Measurements from ENCODE around the gene DCUN1D1.
"Not testable (repeated sequence)": the region's sequence is repeated elsewhere in the genome, so short reads cannot be mapped to it uniquely, and the experiment has no call there.

DCUN1D1 gene

GRCh38 chr3:182980204-182981037 lies at the start of gene DCUN1D1:
Gene DCUN1D1 (minus strand): TSS chr3:182980538. CDS start chr3:182980489, 49 bp downstream.
- peak; percentile 90 to 91 for DNase-seq

GRCh38 chr3:183028416-183028815 lies 48.1 kb upstream of the DCUN1D1 start:
- DNase-seq = no peak

GRCh38 chr3:183027276-183027675 lies 46.9 kb upstream of the DCUN1D1 start:
- DNase-seq = no peak

GRCh38 chr3:183022936-183023516 lies 42.7 kb upstream of the DCUN1D1 start:
- DNase-seq = no peak

- DNase-seq = no peak
Measured at GRCh38 chr3:183018421-183019192, 38.3 kb upstream of the DCUN1D1 start.

GRCh38 chr3:183015185-183015584 lies 34.8 kb upstream of the DCUN1D1 start:
- DNase-seq = no peak

GRCh38 chr3:183013856-183014255 lies 33.5 kb upstream of the DCUN1D1 start:
- no peak for DNase-seq

- no peak for DNase-seq
Measured at GRCh38 chr3:183013074-183013473, 32.7 kb upstream of the DCUN1D1 start.

GRCh38 chr3:183008800-183009199 lies 28.5 kb upstream of the DCUN1D1 start:
- no peak for DNase-seq

GRCh38 chr3:183008303-183008702 lies 28.0 kb upstream of the DCUN1D1 start:
- no peak for DNase-seq

- DNase-seq = no peak
Measured at GRCh38 chr3:183006396-183007002, 26.2 kb upstream of the DCUN1D1 start.

GRCh38 chr3:182999767-183000166 lies 19.4 kb upstream of the DCUN1D1 start:
- no peak for DNase-seq

- DNase-seq = not testable (repeated sequence)
Measured at GRCh38 chr3:182993486-182994201, 13.3 kb upstream of the DCUN1D1 start.

GRCh38 chr3:182989566-182989965 lies 9.2 kb upstream of the DCUN1D1 start:
- no peak for DNase-seq

- no peak for DNase-seq
Measured at GRCh38 chr3:182986021-182986420, 5.7 kb upstream of the DCUN1D1 start.

GRCh38 chr3:182983876-182984275 lies 3.5 kb upstream of the DCUN1D1 start:
- no peak for DNase-seq

- DNase-seq = no peak
Measured at GRCh38 chr3:182981038-182981380, 671 bp upstream of the DCUN1D1 start.

GRCh38 chr3:182979674-182980191 lies 605 bp downstream of the DCUN1D1 start:
- DNase-seq = peak; percentile 13 to 28

- no peak for DNase-seq
Measured at GRCh38 chr3:182979103-182979673, 1.1 kb downstream of the DCUN1D1 start.

- DNase-seq = no peak
Measured at GRCh38 chr3:182978387-182978786, 2.0 kb downstream of the DCUN1D1 start.

- DNase-seq = no peak
Measured at GRCh38 chr3:182973047-182973446, 7.3 kb downstream of the DCUN1D1 start.

- no peak for DNase-seq
Measured at GRCh38 chr3:182972387-182972786, 8.0 kb downstream of the DCUN1D1 start.
